Right atrium auricular region (tissue), 2 donors: ENCODE data around the gene POLR2J. TPM values are rescaled to one million over a fixed set of nuclear protein-coding genes. Genes with fewer than 3 reads are reported as not detected.
A peak's percentile ranks its signal among the peaks of the same experiment; 100 is the strongest.

Experiments
- DNase-seq: peaks from one replicate; pipeline ENCODE4 v3.0.0-alpha.2; 2019; ENCODE audit warnings: low spot score
- H3K27ac ChIP-seq, 2 donors: fragments of 200-600 bp; sonication (generic); 1 replicate in 1 of 2; 2 replicates in 1 of 2; pipeline ENCODE4 v1.5.1; 2016 to 2019
- H3K27me3 ChIP-seq, 2 donors: fragments of 200-600 bp; sonication (generic); one replicate each; pipeline versions ENCODE4 v1.5.1 to v1.6.0; 2017 to 2019
- H3K36me3 ChIP-seq: fragments of 200-600 bp; sonication (generic); one replicate; pipeline ENCODE4 v1.5.1; 2016
- H3K4me1 ChIP-seq, 2 donors: fragments of 200-600 bp; sonication (generic); one replicate each; pipeline versions ENCODE4 v1.5.1 to v1.6.0; 2017 to 2019
- H3K4me3 ChIP-seq, 2 donors: fragments of 200-600 bp; sonication (generic); 1 replicate in 1 of 2; 2 replicates in 1 of 2; pipeline ENCODE4 v1.5.1; 2017 to 2019; ENCODE audit warnings: mild to moderate bottlenecking in 1 of 2, moderate library complexity in 1 of 2
- H3K9me3 ChIP-seq, 2 donors: fragments of 200-600 bp; sonication (generic); one replicate each; pipeline ENCODE4 v1.5.1; 2019
- CTCF ChIP-seq, 2 donors: fragments of 200-600 bp; sonication (generic); IDR thresholded peaks; one replicate each; pipeline ENCODE4 v1.5.1; 2019; ENCODE audit warnings: antibody characterized with exemption in 2 of 2
- microRNA-seq, 2 donors: library from miRNA; unstranded; fragments of <30 nt; microRNA quantifications; one replicate each; pipeline ENCODE4, GENCODE V29; 2016 to 2017; ENCODE audit warnings: borderline number of aligned reads in 2 of 2, borderline replicate concordance in 1 of 2
- total RNA-seq, 2 donors: library from RNA; depleted of rRNA; stranded (reverse); fragments of >200 nt; gene quantifications; one replicate each; pipeline ENCODE4 v1.1.0, GENCODE V29; 2016

The POLR2J gene
- total RNA-seq, 2 donors from 2014 or later: 19.2 to 34.8 TPM

- no peaks in the 10 kb centered on the region for H3K4me1 ChIP-seq
- no peak overlapping the region for H3K4me3 ChIP-seq
- H3K27me3 ChIP-seq: no peaks in the 10 kb centered on the region
- H3K36me3 ChIP-seq: peaks cover 37% of the 10 kb centered on the region
- TF ChIP-seq CTCF (IDR thresholded peaks at IDR 0.05): no peak
- H3K9me3 ChIP-seq: no peaks in the 10 kb centered on the region
- H3K27ac ChIP-seq: no peak overlapping the region
- no peak for DNase-seq
Observed at GRCh38 chr7:102426268-102427018, 52.3 kb downstream of the POLR2J start.

DNA sequence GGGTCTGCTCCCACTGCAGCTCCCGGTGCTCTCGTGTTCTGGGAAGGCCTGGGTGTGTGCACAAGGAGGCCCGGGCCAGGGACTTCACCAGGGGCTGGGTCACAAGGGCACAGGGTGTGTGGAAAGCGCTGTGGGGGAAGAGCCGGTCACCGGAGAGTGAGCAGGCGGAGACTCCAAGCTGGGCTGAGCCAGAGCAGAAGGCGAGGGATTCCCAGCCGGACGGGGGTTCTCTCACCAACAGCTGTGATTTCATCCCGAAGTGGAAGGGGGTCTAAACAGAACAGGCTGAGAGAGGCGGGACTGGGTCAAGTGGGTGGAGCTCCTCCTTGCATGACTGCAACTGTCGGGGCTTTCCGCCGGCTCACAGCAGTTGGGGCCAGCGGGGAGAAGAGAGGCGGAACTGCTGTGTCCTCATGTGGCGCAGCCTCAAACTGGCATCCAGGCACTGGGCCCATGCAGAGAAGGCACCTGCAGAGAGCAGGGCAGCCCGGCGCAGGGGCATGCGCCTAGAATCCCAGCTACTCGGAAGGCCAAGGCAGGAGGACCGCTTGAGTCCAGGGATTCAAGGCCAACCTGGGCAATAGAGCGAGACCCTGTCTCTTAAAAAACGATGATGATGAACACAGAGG lies 53.0 kb downstream of the POLR2J start:
- Histone ChIP-seq H3K9me3 (no peaks in the 10 kb centered on the region), H3K36me3 (peaks cover 44% of the 10 kb centered on the region), H3K27me3 (no peaks in the 10 kb centered on the region), H3K4me3 (no peak overlapping the region), H3K27ac (no peak overlapping the region), H3K4me1 (no peaks in the 10 kb centered on the region)
- no peak for TF ChIP-seq CTCF (IDR thresholded peaks at IDR 0.05)
- peak; percentile 63 for DNase-seq

DNA sequence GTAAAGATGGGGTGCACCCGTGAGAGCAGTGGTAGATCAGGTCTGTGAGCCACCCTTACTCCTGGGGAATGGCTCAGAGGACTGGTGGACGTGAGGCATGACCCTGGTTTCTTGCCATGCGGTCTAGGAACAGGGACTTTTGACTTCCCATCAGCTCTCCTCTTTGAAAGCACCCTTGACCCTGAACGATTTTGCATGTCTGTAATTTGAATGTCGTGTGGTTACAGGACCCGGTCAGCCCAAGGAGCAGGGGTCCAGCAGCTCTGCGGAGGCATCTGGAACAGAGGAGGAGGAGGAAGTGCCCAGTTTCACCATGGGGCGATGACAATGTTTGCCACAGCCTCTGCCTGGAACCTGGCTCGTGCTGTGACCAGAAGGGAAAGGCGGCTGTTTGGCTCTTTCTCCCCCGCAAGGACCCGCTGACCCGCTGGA lies 53.9 kb downstream of the POLR2J start:
- H3K27ac ChIP-seq: no peak overlapping the region
- TF ChIP-seq CTCF (IDR thresholded peaks at IDR 0.05): no peak
- no peaks in the 10 kb centered on the region for H3K4me1 ChIP-seq
- no peaks in the 10 kb centered on the region for H3K9me3 ChIP-seq
- H3K27me3 ChIP-seq: no peaks in the 10 kb centered on the region
- peaks cover 47% of the 10 kb centered on the region for H3K36me3 ChIP-seq
- H3K4me3 ChIP-seq: no peak overlapping the region
- DNase-seq: no peak

DNA sequence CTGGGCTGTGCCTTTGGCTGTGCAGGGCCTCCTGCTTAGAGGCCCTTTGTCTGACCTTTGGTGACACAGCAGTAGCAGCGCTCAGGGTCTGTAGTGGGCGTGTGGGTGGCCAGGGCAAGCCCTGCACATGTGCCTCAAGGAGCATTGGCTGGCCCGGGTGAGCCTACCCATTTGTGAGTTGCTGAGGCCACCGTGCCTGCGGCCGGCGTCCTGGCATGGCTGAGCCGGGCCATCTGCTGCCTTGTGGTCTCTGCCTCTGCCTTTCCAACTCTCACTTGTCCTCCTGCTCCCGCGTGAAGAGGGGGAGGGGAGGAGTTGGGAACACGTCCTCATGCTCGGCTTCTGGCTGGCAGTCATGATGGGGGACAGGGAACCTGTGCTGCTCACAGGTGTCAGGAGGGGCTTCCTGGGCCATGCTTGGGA lies 54.6 kb downstream of the POLR2J start:
- no peaks in the 10 kb centered on the region for H3K9me3 ChIP-seq
- DNase-seq: no peak
- no peak overlapping the region for H3K27ac ChIP-seq
- no peaks in the 10 kb centered on the region for H3K4me1 ChIP-seq
- no peak overlapping the region for H3K4me3 ChIP-seq
- H3K27me3 ChIP-seq: no peaks in the 10 kb centered on the region
- peaks cover 48% of the 10 kb centered on the region for H3K36me3 ChIP-seq
- TF ChIP-seq CTCF (IDR thresholded peaks at IDR 0.05): no peak

Small RNA genes lying within 50 kb of the gene (microRNA-seq; reads per million reads assigned to microRNA genes)
- gene MIR4467: 0 to 5.7 reads per million in 2 donors
- gene MIR5090: 1.4 to 2.8 reads per million in 2 donors

Other genes with a start within 250 kb of the POLR2J start
- 1 to 10 TPM; 1.3 to 2.6 TPM for gene SH2B2, start 192.1 kb downstream of the POLR2J start, total RNA-seq
- not detected for gene SPDYE6, start 122.5 kb downstream of the POLR2J start, total RNA-seq
- 1 to 10 TPM; 9.6 to 9.8 TPM for gene PRKRIP1, start 82.6 kb downstream of the POLR2J start, total RNA-seq
- gene ORAI2, start 45.3 kb downstream of the POLR2J start, total RNA-seq: 10 to 100 TPM in 1 of 2 donors, 1 to 10 TPM in 1; 5.9 to 13.3 TPM
- 10 to 100 TPM; 10.8 to 16.8 TPM for gene ALKBH4, start 14.1 kb downstream of the POLR2J start, total RNA-seq
- 10 to 100 TPM in 1 of 2 donors, 1 to 10 TPM in 1; 9.8 to 13.7 TPM for gene LRWD1, start 13.9 kb downstream of the POLR2J start, total RNA-seq
- 1 to 10 TPM; 4.3 to 7.5 TPM for gene RASA4B, start 38.9 kb upstream of the POLR2J start, total RNA-seq
- under 1 TPM; 0.83 to 0.89 TPM for gene UPK3BL2, start 64.8 kb upstream of the POLR2J start, total RNA-seq
- under 1 TPM in 1 of 2 donors, not detected in 1; 0.16 TPM for gene SPDYE2, start 72.3 kb upstream of the POLR2J start, total RNA-seq
- 10 to 100 TPM in 1 of 2 donors, 1 to 10 TPM in 1; 6.2 to 10.8 TPM for gene POLR2J3, start 93.7 kb upstream of the POLR2J start, total RNA-seq
- 1 to 10 TPM; 7.0 to 8.6 TPM for gene RASA4, start 137.8 kb upstream of the POLR2J start, total RNA-seq
- gene UPK3BL1, start 163.9 kb upstream of the POLR2J start, total RNA-seq: 10 to 100 TPM; 12.0 to 24.4 TPM
- not detected for gene SPDYE2B, start 171.4 kb upstream of the POLR2J start, total RNA-seq
- 1 to 10 TPM in 1 of 2 donors, under 1 TPM in 1; 0.44 to 1.4 TPM for gene POLR2J2, start 192.7 kb upstream of the POLR2J start, total RNA-seq